Measurements from ENCODE around the gene CASP9. TPM values are rescaled to one million over a fixed set of nuclear protein-coding genes. Genes with fewer than 3 reads are reported as not detected.
"Not testable (repeated sequence)": the region's sequence is repeated elsewhere in the genome, so short reads cannot be mapped to it uniquely, and the experiment has no call there.

Gene CASP9
- total RNA-seq, 1 experiment from 2014 or later, result 13.5 TPM

GRCh38 chr1:15492596-15492995 is 31.4 kb downstream of the CASP9 start (continued):
- TF ChIP-seq ZNF263 (CRISPR knock-in tag; IDR thresholded peaks at IDR 0.05; ENCODE audit: low read depth), result no peak

- CTCF ChIA-PET; H3K9me3 Mint-ChIP-seq; H3K27me3 Mint-ChIP-seq (ENCODE audit: low read depth); H3K27ac Mint-ChIP-seq; ATAC-seq; H3K4me3 Mint-ChIP-seq; DNase-seq (ENCODE audit: low spot score); POLR2A ChIA-PET: not testable (repeated sequence)
- peaks cover 19% of the 10 kb centered on the region for H3K36me3 Mint-ChIP-seq
- peaks cover 13% of the 10 kb centered on the region for H3K4me1 Mint-ChIP-seq
Measured at GRCh38 chr1:15491010-15491409, 33.0 kb downstream of the CASP9 start.

GRCh38 chr1:15489052-15489736 is 34.8 kb downstream of the CASP9 start:
- CTCF ChIA-PET, result no interaction called here
- ATAC-seq, result no peak
- peaks cover 3% of the 10 kb centered on the region; the same call in 1 of the 2 replicates for H3K9me3 Mint-ChIP-seq
- POLR2A ChIA-PET, result no interaction called here
- H3K36me3 Mint-ChIP-seq, result peaks cover 12% of the 10 kb centered on the region
- peak overlapping the region; percentile 57; the same call in 1 of the 2 replicates for H3K27ac Mint-ChIP-seq
- no peak overlapping the region for H3K4me3 Mint-ChIP-seq
- no peaks in the 10 kb centered on the region for H3K27me3 Mint-ChIP-seq (ENCODE audit: low read depth)
- TF ChIP-seq ZNF416 (CRISPR knock-in tag; IDR thresholded peaks at IDR 0.05), result no peak
- TF ChIP-seq E2F1 (CRISPR knock-in tag; IDR thresholded peaks at IDR 0.05), result no peak
- TF ChIP-seq ERG (CRISPR knock-in tag; IDR thresholded peaks at IDR 0.05), result no peak
- no peak for TF ChIP-seq NR1H2 (CRISPR knock-in tag; IDR thresholded peaks at IDR 0.05)
- TF ChIP-seq ESRRA (CRISPR knock-in tag; IDR thresholded peaks at IDR 0.05; ENCODE audit: borderline replicate concordance), result no peak
- TF ChIP-seq EMX1 (CRISPR knock-in tag; IDR thresholded peaks at IDR 0.05), result no peak
- TF ChIP-seq NR3C1 (CRISPR knock-in tag; conservative IDR thresholded peaks at IDR 0.05; ENCODE audit: low read depth), result no peak
- no peak for TF ChIP-seq MXD4 (CRISPR knock-in tag; IDR thresholded peaks at IDR 0.05; ENCODE audit: borderline replicate concordance)
- no peak for TF ChIP-seq ZNF138 (CRISPR knock-in tag; conservative IDR thresholded peaks at IDR 0.05)
- TF ChIP-seq ZNF671 (CRISPR knock-in tag; IDR thresholded peaks at IDR 0.05), result no peak
- no peak for TF ChIP-seq IRF2 (CRISPR knock-in tag; IDR thresholded peaks at IDR 0.05; ENCODE audit: borderline replicate concordance, low read depth)
- TF ChIP-seq ZNF232 (CRISPR knock-in tag; IDR thresholded peaks at IDR 0.05), result no peak
- TF ChIP-seq SP1 (CRISPR knock-in tag; conservative IDR thresholded peaks at IDR 0.05), result no peak
- no peak for TF ChIP-seq ZBTB21 (CRISPR knock-in tag; IDR thresholded peaks at IDR 0.05; ENCODE audit: borderline replicate concordance)
- TF ChIP-seq MYBL2 (CRISPR knock-in tag; IDR thresholded peaks at IDR 0.05), result no peak
- TF ChIP-seq ETV6 (CRISPR knock-in tag; IDR thresholded peaks at IDR 0.05), result no peak
- no peak for TF ChIP-seq FOXP4 (CRISPR knock-in tag; IDR thresholded peaks at IDR 0.05)
- no peak for TF ChIP-seq E2F5 (CRISPR knock-in tag; IDR thresholded peaks at IDR 0.05)
- no peak for TF ChIP-seq RELA (CRISPR knock-in tag; IDR thresholded peaks at IDR 0.05; ENCODE audit: borderline replicate concordance)
- DNase-seq (ENCODE audit: low spot score), result no peak
- no peaks in the 10 kb centered on the region for H3K4me1 Mint-ChIP-seq
